ENCODE results near the gene MYO9B. TPM values are rescaled to one million over a fixed set of nuclear protein-coding genes. Genes with fewer than 3 reads are reported as not detected.

MYO9B gene
- total and polyA plus RNA-seq, 2 of the 13 experiments (the other 11 are each of a cell fraction or from before 2014, with no cell fraction given), result 18.0 to 18.3 TPM

- no TSS peak for BruUV-seq (replicated peaks)
- Histone ChIP-seq H3K36me3 (replicated peaks in 1 of 2; ENCODE audit: control insufficient read depth in 1 of 2, insufficient read depth in 2 of 2, low read length in 2 of 2) (peaks cover 29 to 64% of the 10 kb centered on the region in 2 experiments), H3K9me3 (ENCODE audit: low read length) (no peaks in the 10 kb centered on the region), H2AFZ (ENCODE audit: low read length) (no peak overlapping the region), H3K4me3 (replicated peaks in 1 of 3; ENCODE audit: insufficient read depth in 1 of 3, low read depth in 2 of 3, low read length in 3 of 3) (no peak overlapping the region), H4K20me1 (ENCODE audit: insufficient read depth, low read length) (no peaks in the 10 kb centered on the region), H3K9ac (ENCODE audit: insufficient read depth, low read depth, low read length) (no peak overlapping the region), H3K4me2 (ENCODE audit: low read depth, low read length) (no peak overlapping the region), H3K79me2 (ENCODE audit: insufficient read depth, low read length) (no peaks in the 10 kb centered on the region), H3K4me1 (ENCODE audit: insufficient read depth, low read length) (no peaks in the 10 kb centered on the region), H3K27me3 (ENCODE audit: control insufficient read depth in 1 of 2, insufficient read depth in 2 of 2, low read length in 2 of 2) (no peaks in the 10 kb centered on the region), H3K27ac (ENCODE audit: extremely low read length, insufficient read depth, low read length) (no peak overlapping the region)
- WGBS (ENCODE audit: low lambda C conversion rate), result 98% methylated on average over 5 of the region's 5 CpGs
- ChIA-PET CTCF (ENCODE audit: low intra/inter-chr PET ratio, low total read pairs) (no interaction called here), POLR2A (no interaction called here)
- in situ Hi-C loops (cut with HindIII; ENCODE audit: extremely low pct_ligation_motif_present, low pct_unique_long_range_greater_than_20kb) (loop anchor here (10.0 kb wide), 1 partner anchor 280 kb away; no protein-coding TSS in a partner anchor), intact Hi-C loops (cut with micrococcal nuclease; ENCODE audit: unreplicated experiment) (loop anchor here (5.0 kb wide), 1 partner anchor 282 kb away; no protein-coding TSS in a partner anchor)
- TF ChIP-seq SNAI1 (CRISPR knock-in tag; IDR thresholded peaks at IDR 0.05; ENCODE audit: borderline replicate concordance) (no peak), ZNF280B (CRISPR knock-in tag; IDR thresholded peaks at IDR 0.05; ENCODE audit: borderline replicate concordance) (no peak)
- no peak for FAIRE-seq
- no peak for ATAC-seq
- no peak for DNase-seq (ENCODE audit: low spot score)
These were observed 20.8 kb upstream of the MYO9B start for GRCh38 chr19:17054746-17055145.

- H3K4me2 ChIP-seq (ENCODE audit: low read depth, low read length), result no peak overlapping the region
- H3K27me3 ChIP-seq (ENCODE audit: control insufficient read depth in 1 of 2, insufficient read depth in 2 of 2, low read length in 2 of 2), result no peaks in the 10 kb centered on the region
- peaks cover 29 to 63% of the 10 kb centered on the region in 2 experiments for H3K36me3 ChIP-seq (replicated peaks in 1 of 2; ENCODE audit: control insufficient read depth in 1 of 2, insufficient read depth in 2 of 2, low read length in 2 of 2)
- intact Hi-C loops (cut with micrococcal nuclease; ENCODE audit: unreplicated experiment) (no loop called here), in situ Hi-C loops (cut with HindIII; ENCODE audit: extremely low pct_ligation_motif_present, low pct_unique_long_range_greater_than_20kb) (loop anchor here (10.0 kb wide), 1 partner anchor 281 kb away; no protein-coding TSS in a partner anchor)
- DNase-seq (ENCODE audit: low spot score), result no peak
- over 99% methylated on average over 14 of the region's 15 CpGs for WGBS (ENCODE audit: low lambda C conversion rate)
- H3K4me1 ChIP-seq (ENCODE audit: insufficient read depth, low read length), result no peaks in the 10 kb centered on the region
- CTCF ChIA-PET (ENCODE audit: low intra/inter-chr PET ratio, low total read pairs), result no interaction called here
- no peak overlapping the region for H3K4me3 ChIP-seq (replicated peaks in 1 of 3; ENCODE audit: insufficient read depth in 1 of 3, low read depth in 2 of 3, low read length in 3 of 3)
- POLR2A ChIA-PET, result no interaction called here
- no peaks in the 10 kb centered on the region for H4K20me1 ChIP-seq (ENCODE audit: insufficient read depth, low read length)
- no peak for ATAC-seq
- no peaks in the 10 kb centered on the region for H3K79me2 ChIP-seq (ENCODE audit: insufficient read depth, low read length)
- no peak overlapping the region for H2AFZ ChIP-seq (ENCODE audit: low read length)
- TF ChIP-seq ZNF614 (CRISPR knock-in tag; IDR thresholded peaks at IDR 0.05; ENCODE audit: borderline replicate concordance), result no peak
- H3K9me3 ChIP-seq (ENCODE audit: low read length), result no peaks in the 10 kb centered on the region
- BruUV-seq (replicated peaks), result no TSS peak
- FAIRE-seq, result no peak
- no peak overlapping the region for H3K27ac ChIP-seq (ENCODE audit: extremely low read length, insufficient read depth, low read length)
- H3K9ac ChIP-seq (ENCODE audit: insufficient read depth, low read depth, low read length), result no peak overlapping the region
These were observed 19.9 kb upstream of the MYO9B start for GRCh38 chr19:17055636-17056035.
